DND-41 (cell line): ENCODE results near the gene THEM4.

ENCODE experiments used
- ATAC-seq: fragments of 200-7000 bp; cut with Tn5 transposase; 3 replicates; pipeline ENCODE4 v1.9.1; 2021; ENCODE audit warnings: low read depth; ENCODE audit not compliant: insufficient read depth
- DNase-seq: peaks from one replicate; pipeline ENCODE4 v3.0.0-alpha.2; 2020
- H2AFZ ChIP-seq: 2 replicates; pipeline ENCODE4 v1.6.0; 2012; ENCODE audit warnings: low read depth, low read length
- H3K27ac ChIP-seq: 2 replicates; pipeline ENCODE4 v1.5.1; 2012; ENCODE audit warnings: low read length, inconsistent platforms
- H3K27me3 ChIP-seq: fragments of 200-600 bp; sonication (generic); 2 replicates; pipeline ENCODE4 v1.6.0; 2012; ENCODE audit warnings: low read length, mild to moderate bottlenecking, inconsistent platforms; ENCODE audit not compliant: insufficient read depth, poor library complexity
- H3K36me3 ChIP-seq: 2 replicates; pipeline ENCODE4 v1.5.1; 2012; ENCODE audit warnings: low read length, inconsistent platforms; ENCODE audit not compliant: insufficient read depth
- H3K4me1 ChIP-seq: 2 replicates; pipeline ENCODE4 v1.5.1; 2012; ENCODE audit warnings: mild to moderate bottlenecking, low read length; ENCODE audit not compliant: insufficient read depth
- H3K4me2 ChIP-seq: 2 replicates; pipeline ENCODE4 v1.6.0; 2012; ENCODE audit warnings: mild to moderate bottlenecking, moderate library complexity, low read length, inconsistent platforms; ENCODE audit not compliant: insufficient read depth
- H3K4me3 ChIP-seq, 2 experiments: fragments of 200-600 bp in 1 of 2; shearing (Covaris generic) in 1 of 2; 2 replicates each; pipeline ENCODE4 v1.5.1; 2012 to 2016; ENCODE audit warnings: inconsistent platforms in 2 of 2, low read length in 2 of 2, mild to moderate bottlenecking in 2 of 2, low read depth in 1 of 2, moderate library complexity in 1 of 2
- H3K79me2 ChIP-seq: 2 replicates; pipeline ENCODE4 v1.6.0; 2012; ENCODE audit warnings: low read length, inconsistent platforms; ENCODE audit not compliant: insufficient read depth
- H3K9ac ChIP-seq: 2 replicates; pipeline ENCODE4 v1.6.0; 2012; ENCODE audit warnings: low read depth, mild to moderate bottlenecking, inconsistent platforms, low read length, moderate library complexity
- H3K9me3 ChIP-seq: 2 replicates; pipeline ENCODE4 v1.5.1; 2012; ENCODE audit warnings: low read length, moderate library complexity, mild to moderate bottlenecking, inconsistent platforms; ENCODE audit not compliant: insufficient read depth, severe bottlenecking
- H4K20me1 ChIP-seq: 2 replicates; pipeline ENCODE4 v1.6.0; 2012; ENCODE audit warnings: low read length; ENCODE audit not compliant: insufficient read depth
- EZH2 ChIP-seq: IDR thresholded peaks from 3 replicates; pipeline ENCODE4 v1.6.1; 2012; ENCODE audit warnings: borderline replicate concordance, low read depth, mild to moderate bottlenecking, moderate library complexity, low read length, inconsistent platforms; ENCODE audit not compliant: severe bottlenecking
- TF ChIP-seq, protein P1 (sequence below): IDR thresholded peaks from 2 replicates; pipeline ENCODE4 v1.5.1; 2012; ENCODE audit warnings: borderline replicate concordance, low read length, moderate library complexity, mild to moderate bottlenecking; ENCODE audit not compliant: poor library complexity, severe bottlenecking; ENCODE audit errors: extremely low read depth

THEM4 gene

DNA sequence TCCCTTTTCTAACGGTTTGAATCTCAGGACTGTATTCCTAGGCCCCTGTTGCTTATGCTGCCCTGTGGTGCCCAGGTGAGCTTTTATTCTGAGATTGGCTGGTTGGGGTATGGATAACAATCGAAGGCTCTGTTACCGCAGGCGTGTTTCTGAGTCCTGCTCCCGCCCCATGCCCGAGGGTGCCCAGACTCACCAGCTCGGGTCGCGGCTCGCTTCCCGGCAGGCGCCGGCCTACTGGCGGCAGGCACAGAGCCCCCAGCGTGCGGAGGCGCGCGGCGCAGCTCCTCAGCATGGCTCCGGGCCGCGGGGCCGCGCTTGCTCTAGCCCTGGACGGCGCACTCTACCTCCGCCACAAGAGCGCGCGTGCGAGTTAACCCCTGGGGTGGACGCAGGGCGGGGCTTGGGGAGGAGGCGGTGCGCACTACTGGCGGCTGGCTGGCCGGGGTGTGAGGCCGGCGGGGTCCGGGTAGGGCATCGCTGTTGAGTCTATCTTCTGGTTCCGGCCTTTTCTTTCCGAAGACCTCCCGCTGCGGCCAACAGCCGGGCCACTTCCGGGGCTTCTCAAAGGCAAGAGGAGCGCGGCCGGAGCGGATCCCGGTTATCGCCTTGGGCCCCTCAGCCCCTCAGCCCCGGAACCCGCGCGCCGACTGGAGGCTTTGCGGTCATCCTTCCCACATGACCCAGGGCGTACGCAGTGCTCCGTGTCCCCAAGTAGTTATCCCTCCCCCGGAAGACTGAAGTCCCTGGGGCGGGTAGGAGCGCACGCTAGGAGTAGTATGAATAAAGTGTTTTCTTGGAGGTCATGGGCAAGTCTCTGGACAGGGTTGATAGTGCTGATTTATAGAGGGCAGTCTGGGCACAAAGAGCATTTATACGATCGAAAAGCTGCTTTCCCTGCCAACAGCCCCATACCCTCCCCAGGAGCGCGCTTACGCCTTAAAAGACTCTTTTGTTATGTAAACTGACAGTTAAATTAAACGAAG, at the start of gene THEM4:
TSS of gene THEM4 (minus strand) at position 345 of the 983 bp plus-strand sequence. CDS start at position 292, 53 bp downstream.
- no peak for ATAC-seq
- Histone ChIP-seq H4K20me1 (no peaks in the 10 kb centered on the region), H3K79me2 (no peaks in the 10 kb centered on the region), H3K9ac (no peak within 1 kb of the TSS), H3K4me3 (no peak within 1 kb of the TSS), H2AFZ (no peak within 1 kb of the TSS), H3K4me2 (no peak within 1 kb of the TSS), H3K4me1 (no peaks in the 10 kb centered on the region), H3K27me3 (no peaks in the 10 kb centered on the region), H3K27ac (no peak within 1 kb of the TSS), H3K36me3 (no peaks in the 10 kb centered on the region), H3K9me3 (peaks cover 20% of the 10 kb centered on the region)
- no peak for DNase-seq
- TF ChIP-seq, protein P1, sequence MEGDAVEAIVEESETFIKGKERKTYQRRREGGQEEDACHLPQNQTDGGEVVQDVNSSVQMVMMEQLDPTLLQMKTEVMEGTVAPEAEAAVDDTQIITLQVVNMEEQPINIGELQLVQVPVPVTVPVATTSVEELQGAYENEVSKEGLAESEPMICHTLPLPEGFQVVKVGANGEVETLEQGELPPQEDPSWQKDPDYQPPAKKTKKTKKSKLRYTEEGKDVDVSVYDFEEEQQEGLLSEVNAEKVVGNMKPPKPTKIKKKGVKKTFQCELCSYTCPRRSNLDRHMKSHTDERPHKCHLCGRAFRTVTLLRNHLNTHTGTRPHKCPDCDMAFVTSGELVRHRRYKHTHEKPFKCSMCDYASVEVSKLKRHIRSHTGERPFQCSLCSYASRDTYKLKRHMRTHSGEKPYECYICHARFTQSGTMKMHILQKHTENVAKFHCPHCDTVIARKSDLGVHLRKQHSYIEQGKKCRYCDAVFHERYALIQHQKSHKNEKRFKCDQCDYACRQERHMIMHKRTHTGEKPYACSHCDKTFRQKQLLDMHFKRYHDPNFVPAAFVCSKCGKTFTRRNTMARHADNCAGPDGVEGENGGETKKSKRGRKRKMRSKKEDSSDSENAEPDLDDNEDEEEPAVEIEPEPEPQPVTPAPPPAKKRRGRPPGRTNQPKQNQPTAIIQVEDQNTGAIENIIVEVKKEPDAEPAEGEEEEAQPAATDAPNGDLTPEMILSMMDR = no peak
- no peak for TF ChIP-seq EZH2

DNA sequence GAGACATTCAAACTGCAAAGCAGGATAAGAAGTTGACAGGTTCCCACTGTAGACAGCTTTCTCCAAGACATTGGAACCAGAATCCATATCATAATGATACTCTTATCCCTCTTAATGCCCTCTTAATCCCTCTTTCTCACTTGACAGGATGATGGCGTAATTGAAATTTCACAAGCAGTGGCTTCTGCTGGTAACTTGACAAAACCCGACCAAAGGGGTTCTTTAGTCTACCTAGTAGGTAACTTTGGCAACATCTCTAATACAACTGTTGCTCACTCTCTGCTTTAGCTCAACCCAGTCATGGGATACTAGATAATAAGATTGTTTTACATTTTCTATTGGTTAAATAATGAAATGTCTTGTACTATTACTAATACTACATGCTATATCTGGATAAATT, 49.6 kb upstream of the THEM4 start:
- H4K20me1 ChIP-seq = no peaks in the 10 kb centered on the region
- H3K9ac ChIP-seq = no peak overlapping the region
- H2AFZ ChIP-seq = no peak overlapping the region
- no peak overlapping the region for H3K27ac ChIP-seq
- ATAC-seq (no peak), DNase-seq (no peak)
- peaks cover 16% of the 10 kb centered on the region for H3K27me3 ChIP-seq
- H3K4me3 ChIP-seq = no peak overlapping the region
- H3K79me2 ChIP-seq = no peaks in the 10 kb centered on the region
- no peaks in the 10 kb centered on the region for H3K4me1 ChIP-seq
- H3K36me3 ChIP-seq = no peaks in the 10 kb centered on the region
- no peaks in the 10 kb centered on the region for H3K9me3 ChIP-seq
- TF ChIP-seq, protein P1 = no peak
- no peak for TF ChIP-seq EZH2
- no peak overlapping the region for H3K4me2 ChIP-seq

DNA sequence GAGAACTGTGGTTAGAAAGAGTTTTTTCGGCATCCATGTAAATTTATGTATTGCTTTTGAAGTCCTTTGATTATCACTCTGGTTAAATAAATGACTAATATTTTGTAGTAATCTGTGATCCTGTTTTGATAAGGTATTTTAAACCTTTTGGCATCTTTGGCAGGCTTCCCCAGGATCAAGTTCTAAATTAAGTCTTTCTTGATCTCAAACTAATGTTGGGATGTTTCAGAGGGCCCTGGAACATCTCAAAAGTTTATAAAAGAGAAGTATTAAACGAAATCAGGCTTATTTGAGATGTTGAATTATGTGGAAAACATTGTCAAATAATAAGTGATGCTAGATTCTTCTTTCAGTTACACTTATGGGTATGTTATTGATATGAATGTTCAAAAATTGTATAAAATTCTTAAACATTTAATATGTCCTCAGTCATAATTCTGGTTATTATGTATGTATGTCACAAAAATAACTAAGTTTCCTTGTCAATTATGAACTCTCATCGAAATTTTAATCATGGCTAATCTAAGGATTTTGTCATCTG, 47.7 kb upstream of the THEM4 start:
- H3K27me3 ChIP-seq = peaks cover 17% of the 10 kb centered on the region
- no peaks in the 10 kb centered on the region for H3K36me3 ChIP-seq

More for the DNA sequence above, 47.7 kb upstream of the THEM4 start:
- Histone ChIP-seq H3K9ac (no peak overlapping the region), H3K4me2 (no peak overlapping the region), H3K27ac (no peak overlapping the region), H3K4me3 (no peak overlapping the region), H3K4me1 (no peaks in the 10 kb centered on the region), H3K9me3 (no peaks in the 10 kb centered on the region), H4K20me1 (no peaks in the 10 kb centered on the region), H2AFZ (no peak overlapping the region), H3K79me2 (no peaks in the 10 kb centered on the region)
- TF ChIP-seq EZH2 = no peak
- TF ChIP-seq, protein P1 = no peak
- ATAC-seq = no peak
- no peak for DNase-seq
